ENCODE data around the gene COL5A1. TPM values are rescaled to one million over a fixed set of nuclear protein-coding genes. Genes with fewer than 3 reads are reported as not detected.

The COL5A1 gene
- total and polyA plus RNA-seq, 2 experiments from 2014 or later = 2.5 to 13.1 TPM

GRCh38 chr9:134693641-134694367, 52.2 kb downstream of the COL5A1 start:
- H3K4me3 Mint-ChIP-seq = no peak overlapping the region
- Histone ChIP-seq H3K4me2 (no peak overlapping the region), H3K27me3 (ENCODE audit: insufficient read depth) (no peaks in the 10 kb centered on the region), H2AFZ (no peak overlapping the region), H3K79me2 (replicated peaks; ENCODE audit: insufficient read depth) (no peaks in the 10 kb centered on the region), H3K36me3 (ENCODE audit: insufficient read depth) (no peaks in the 10 kb centered on the region), H3K27ac (ENCODE audit: low read depth) (no peak overlapping the region), H3K4me1 (ENCODE audit: insufficient read depth) (no peaks in the 10 kb centered on the region; the same call in 1 of the 2 replicates), H4K20me1 (replicated peaks; ENCODE audit: insufficient read depth) (no peaks in the 10 kb centered on the region), H3K4me3 (no peak overlapping the region), H3K9me2 (ENCODE audit: insufficient read depth) (no peaks in the 10 kb centered on the region), H3F3A (replicated peaks; ENCODE audit: low read depth) (no peaks in the 10 kb centered on the region)
- peaks cover 6% of the 10 kb centered on the region for H3K27me3 Mint-ChIP-seq (ENCODE audit: insufficient read depth, low read depth, poor library complexity)
- no peaks in the 10 kb centered on the region for H3K9me3 Mint-ChIP-seq
- TF ChIP-seq REST (IDR thresholded peaks at IDR 0.05; ENCODE audit: unreplicated experiment) = no peak
- no peak for TF ChIP-seq EZH2 (IDR thresholded peaks at IDR 0.05; ENCODE audit: low read depth, unreplicated experiment)
- no peak for TF ChIP-seq STAT1 (IDR thresholded peaks at IDR 0.05; ENCODE audit: unreplicated experiment)
- TF ChIP-seq CREB1 (CRISPR knock-in tag; IDR thresholded peaks at IDR 0.05; ENCODE audit: low read depth) = no peak
- no peak overlapping the region for H3K27ac Mint-ChIP-seq
- no peak for DNase-seq (ENCODE audit: low spot score)
- H3K4me1 Mint-ChIP-seq = peaks cover 3% of the 10 kb centered on the region; the same call in 2 of the 3 replicates
- ATAC-seq = no peak
- no peaks in the 10 kb centered on the region for H3K36me3 Mint-ChIP-seq (ENCODE audit: low read depth)

- H3K36me3 Mint-ChIP-seq (ENCODE audit: low read depth) = no peaks in the 10 kb centered on the region
- H3K4me3 Mint-ChIP-seq = no peak overlapping the region
- Histone ChIP-seq H2AFZ (no peak overlapping the region), H3K79me2 (replicated peaks; ENCODE audit: insufficient read depth) (no peaks in the 10 kb centered on the region), H3K4me2 (no peak overlapping the region), H3K9me2 (ENCODE audit: insufficient read depth) (no peaks in the 10 kb centered on the region), H4K20me1 (replicated peaks; ENCODE audit: insufficient read depth) (no peaks in the 10 kb centered on the region), H3F3A (replicated peaks; ENCODE audit: low read depth) (no peaks in the 10 kb centered on the region), H3K27ac (ENCODE audit: low read depth) (no peak overlapping the region), H3K4me1 (ENCODE audit: insufficient read depth) (no peaks in the 10 kb centered on the region; the same call in 1 of the 2 replicates), H3K4me3 (no peak overlapping the region), H3K36me3 (ENCODE audit: insufficient read depth) (no peaks in the 10 kb centered on the region), H3K27me3 (ENCODE audit: insufficient read depth) (no peaks in the 10 kb centered on the region)
- H3K9me3 Mint-ChIP-seq = no peaks in the 10 kb centered on the region
- H3K27ac Mint-ChIP-seq = no peak overlapping the region
- H3K4me1 Mint-ChIP-seq = peaks cover 5% of the 10 kb centered on the region; the same call in 2 of the 3 replicates
- H3K27me3 Mint-ChIP-seq (ENCODE audit: insufficient read depth, low read depth, poor library complexity) = peaks cover 6% of the 10 kb centered on the region
- no peak for DNase-seq (ENCODE audit: low spot score)
- ATAC-seq = no peak
- TF ChIP-seq CREB1 (CRISPR knock-in tag; IDR thresholded peaks at IDR 0.05; ENCODE audit: low read depth) (no peak), POLR2AphosphoS5 (IDR thresholded peaks at IDR 0.05; ENCODE audit: low read depth) (no peak), ETS1 (IDR thresholded peaks at IDR 0.05) (no peak), JUNB (IDR thresholded peaks at IDR 0.05; ENCODE audit: unreplicated experiment) (no peak), CTCF (conservative IDR thresholded peaks at IDR 0.05; ENCODE audit: low read depth in 2 of 2) (no peak), ZNF331 (CRISPR knock-in tag; IDR thresholded peaks at IDR 0.05; ENCODE audit: low read depth) (no peak), EZH2phosphoT487 (IDR thresholded peaks at IDR 0.05; ENCODE audit: unreplicated experiment) (no peak)
Measured at GRCh38 chr9:134694368-134694665, 52.7 kb downstream of the COL5A1 start.

All from GM23338 (cell line).